B cell (primary cell): ENCODE data around the gene PATZ1. TPM values are rescaled to one million over a fixed set of nuclear protein-coding genes. Genes with fewer than 3 reads are reported as not detected.

ENCODE experiments used
- ATAC-seq: fragments of 200-7000 bp; cut with Tn5 transposase; one replicate; pipeline ENCODE4 v1.10.0; 2021; ENCODE audit warnings: low read depth, mild to moderate bottlenecking, moderate number of reproducible peaks, moderate library complexity
- CTCF ChIA-PET: fragments of 350-600 bp; sonication (Branson Sonifier 250); formaldehyde crosslinking; loops from one replicate; lab custom pipeline; 2021; ENCODE audit warnings: antibody characterized with exemption, inconsistent platforms; lab: Charles Lee
- POLR2A ChIA-PET: fragments of 350-600 bp; sonication (Branson Sonifier 250); formaldehyde crosslinking; loops from one replicate; lab custom pipeline; 2021; ENCODE audit warnings: antibody characterized with exemption; lab: Charles Lee
- DNase-seq: peaks from one replicate; pipeline ENCODE4 v3.0.0; 2013
- H2AFZ ChIP-seq: 2 replicates; pipeline ENCODE4 v1.6.1; 2012; ENCODE audit warnings: mild to moderate bottlenecking, low read depth, low read length; ENCODE audit not compliant: insufficient read depth, poor library complexity, severe bottlenecking
- H3K27ac ChIP-seq, 2 donors: 1 replicate in 1 of 2; 2 replicates in 1 of 2; pipeline ENCODE4 v1.5.1; 2012 to 2013; ENCODE audit warnings: low read length in 2 of 2, mild to moderate bottlenecking in 2 of 2, moderate library complexity in 1 of 2
- H3K27me3 ChIP-seq, 4 experiments: fragments of 200-600 bp in 1 of 4; sonication (generic) in 1 of 4; replicated peaks in 1 of 4; 1 replicate in 2 of 4; 2 replicates in 2 of 4; pipeline versions ENCODE4 v1.6.1 to v1.7.0; 2013 to 2016; ENCODE audit warnings: low read length in 3 of 4, mild to moderate bottlenecking in 2 of 4, mixed read lengths in 1 of 4, moderate library complexity in 1 of 4; ENCODE audit not compliant: insufficient read depth in 4 of 4, control insufficient read depth in 3 of 4; ENCODE audit errors: control extremely low read depth in 1 of 4
- H3K36me3 ChIP-seq, 2 experiments: replicated peaks in 1 of 2; 1 replicate in 1 of 2; 2 replicates in 1 of 2; pipeline versions ENCODE4 v1.6.1 to v1.7.1; 2013; ENCODE audit warnings: low read length in 1 of 2; ENCODE audit not compliant: insufficient read depth in 2 of 2, control insufficient read depth in 1 of 2; ENCODE audit errors: control extremely low read depth in 1 of 2, extremely low read depth in 1 of 2
- H3K4me1 ChIP-seq, 2 donors: fragments of 200-600 bp in 1 of 2; sonication (generic) in 1 of 2; 1 replicate in 1 of 2; 2 replicates in 1 of 2; pipeline versions ENCODE4 v1.5.1 to v1.6.1; 2013 to 2017; ENCODE audit warnings: low read length in 2 of 2; ENCODE audit not compliant: control insufficient read depth in 2 of 2, insufficient read depth in 2 of 2
- H3K4me2 ChIP-seq: replicated peaks from 2 replicates; pipeline ENCODE3; 2012; ENCODE audit warnings: mild to moderate bottlenecking, low read depth, low read length; ENCODE audit not compliant: poor library complexity, severe bottlenecking
- H3K4me3 ChIP-seq, 5 experiments: fragments of 200-600 bp in 1 of 5; sonication (generic) in 1 of 5; 1 replicate in 3 of 5; 2 replicates in 2 of 5; pipeline versions ENCODE4 v1.5.1 to v1.7.0; 2011 to 2016; ENCODE audit warnings: low read length in 4 of 5, mild to moderate bottlenecking in 4 of 5, low read depth in 2 of 5, control low read depth in 1 of 5, moderate library complexity in 1 of 5; ENCODE audit not compliant: insufficient read depth in 1 of 5; ENCODE audit errors: control extremely low read depth in 1 of 5, extremely low read depth in 1 of 5
- H3K79me2 ChIP-seq: fragments of 200-600 bp; sonication (generic); one replicate; pipeline ENCODE4 v1.6.0; 2016; ENCODE audit warnings: low read length; ENCODE audit not compliant: control insufficient read depth, insufficient read depth
- H3K9ac ChIP-seq: fragments of 200-600 bp; sonication (generic); 2 replicates; pipeline ENCODE4 v1.6.1; 2017; ENCODE audit warnings: mild to moderate bottlenecking, low read length, moderate library complexity
- H3K9me3 ChIP-seq, 3 donors: one replicate each; pipeline versions ENCODE4 v1.6.1 to v1.7.1; 2013; ENCODE audit warnings: low read length in 2 of 3; ENCODE audit not compliant: control insufficient read depth in 2 of 3, insufficient read depth in 1 of 3; ENCODE audit errors: control extremely low read depth in 1 of 3
- H4K20me1 ChIP-seq: 2 replicates; pipeline ENCODE4 v1.6.0; 2012; ENCODE audit warnings: mild to moderate bottlenecking, low read length; ENCODE audit not compliant: insufficient read depth, control insufficient read depth, poor library complexity, severe bottlenecking
- H3K27ac Mint-ChIP-seq: one replicate; pipeline ENCODE4 v1.8.0; 2021; ENCODE audit warnings: mixed read lengths
- H3K27me3 Mint-ChIP-seq: one replicate; pipeline ENCODE4 v1.8.0; 2021; ENCODE audit warnings: mixed read lengths
- H3K4me1 Mint-ChIP-seq: one replicate; pipeline ENCODE4 v1.8.0; 2021; ENCODE audit warnings: mixed read lengths
- H3K4me3 Mint-ChIP-seq: one replicate; pipeline ENCODE4 v1.8.0; 2021; ENCODE audit warnings: mixed read lengths
- H3K9me3 Mint-ChIP-seq: one replicate; pipeline ENCODE4 v1.8.0; 2022; ENCODE audit warnings: mixed read lengths; ENCODE audit not compliant: insufficient read depth
- CTCF ChIP-seq: fragments of 200-600 bp; IDR thresholded peaks from one replicate; pipeline ENCODE4 v1.8.0; 2022; ENCODE audit warnings: antibody characterized with exemption, mild to moderate bottlenecking
- EZH2 ChIP-seq: IDR thresholded peaks from 2 replicates; pipeline ENCODE4 v1.6.1; 2012; ENCODE audit warnings: borderline replicate concordance, low read depth, mild to moderate bottlenecking, moderate library complexity, low read length; ENCODE audit not compliant: insufficient read depth, poor library complexity, severe bottlenecking
- WGBS: methylation state at CpG from one replicate; pipeline ENCODE4 v1.1.5; 2013; ENCODE audit warnings: missing lambda C conversion rate; ENCODE audit not compliant: insufficient coverage; 5-methylcytosine and 5-hydroxymethylcytosine counted together
- intact Hi-C: fragments of 100-400 bp; cut with micrococcal nuclease; formaldehyde crosslinking; loops from one replicate; pipeline ENCODE4 v1.10.0; 2022
- polyA plus RNA-seq: library from polyadenylated mRNA; depleted of rRNA; stranded (reverse); fragments of >200 nt; gene quantifications from 2 replicates; pipeline ENCODE4 v1.2.3, GENCODE V29; 2012
- total RNA-seq, 2 donors: library from RNA; stranded (reverse); fragments of 120-200 nt in 1 of 2; gene quantifications; 1 replicate in 1 of 2; 2 replicates in 1 of 2; pipeline versions ENCODE4 v1.2.3 to v1.2.4, GENCODE V29; 2013 to 2022

Gene PATZ1
- total and polyA plus RNA-seq, 2 donors (not counting 1 experiment from before 2014, with no cell fraction given) = 35.1 to 47.4 TPM

DNA sequence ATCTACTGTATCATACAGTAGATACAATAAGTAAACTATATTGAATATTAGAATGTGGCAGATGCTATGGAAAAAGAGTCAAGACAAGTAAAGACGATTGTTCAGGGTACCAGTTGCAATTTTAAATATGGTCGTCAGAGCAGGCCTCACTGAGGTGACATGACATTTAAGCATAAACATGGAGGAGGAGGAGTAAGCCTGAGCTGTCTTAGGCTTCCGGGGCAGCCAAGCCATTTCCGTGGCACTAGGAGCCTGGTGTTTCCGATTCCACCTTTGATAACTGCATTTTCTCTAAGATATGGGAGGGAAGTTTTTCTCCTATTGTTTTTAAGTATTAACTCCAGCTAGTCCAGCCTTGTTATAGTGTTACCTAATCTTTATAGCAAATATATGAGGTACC lies 68.4 kb downstream of the PATZ1 start:
- no peak overlapping the region for H2AFZ ChIP-seq
- H3K4me2 ChIP-seq = no peak overlapping the region
- DNase-seq = no peak
- H3K27me3 Mint-ChIP-seq = no peaks in the 10 kb centered on the region
- H3K27me3 ChIP-seq = no peaks in the 10 kb centered on the region
- H4K20me1 ChIP-seq = peaks cover 9% of the 10 kb centered on the region
- H3K36me3 ChIP-seq = peaks cover 0 to 55% of the 10 kb centered on the region in 2 experiments
- no peaks in the 10 kb centered on the region for H3K9me3 Mint-ChIP-seq
- no peak overlapping the region for H3K9ac ChIP-seq
- intact Hi-C loops = no loop called here
- ChIA-PET POLR2A (no interaction called here), CTCF (interaction anchor here (0.7 to 2.1 kb wide), 2 partner anchors 36 to 1639 kb away, joined by 6 to 14 read pairs; no protein-coding TSS in a partner anchor)
- TF ChIP-seq CTCF (no peak), EZH2 (no peak)
- H3K27ac ChIP-seq = no peak overlapping the region
- H3K4me3 Mint-ChIP-seq = no peak overlapping the region
- H3K4me3 ChIP-seq = no peak overlapping the region
- H3K9me3 ChIP-seq = no peaks in the 10 kb centered on the region
- H3K4me1 Mint-ChIP-seq = peaks cover 1% of the 10 kb centered on the region
- WGBS = 79% methylated on average over 2 of the region's 5 CpGs
- peak overlapping the region; percentile 50 for H3K27ac Mint-ChIP-seq
- peaks cover 4% of the 10 kb centered on the region for H3K79me2 ChIP-seq
- peaks cover 0 to under 1% of the 10 kb centered on the region in 2 donors for H3K4me1 ChIP-seq
- ATAC-seq = no peak

DNA sequence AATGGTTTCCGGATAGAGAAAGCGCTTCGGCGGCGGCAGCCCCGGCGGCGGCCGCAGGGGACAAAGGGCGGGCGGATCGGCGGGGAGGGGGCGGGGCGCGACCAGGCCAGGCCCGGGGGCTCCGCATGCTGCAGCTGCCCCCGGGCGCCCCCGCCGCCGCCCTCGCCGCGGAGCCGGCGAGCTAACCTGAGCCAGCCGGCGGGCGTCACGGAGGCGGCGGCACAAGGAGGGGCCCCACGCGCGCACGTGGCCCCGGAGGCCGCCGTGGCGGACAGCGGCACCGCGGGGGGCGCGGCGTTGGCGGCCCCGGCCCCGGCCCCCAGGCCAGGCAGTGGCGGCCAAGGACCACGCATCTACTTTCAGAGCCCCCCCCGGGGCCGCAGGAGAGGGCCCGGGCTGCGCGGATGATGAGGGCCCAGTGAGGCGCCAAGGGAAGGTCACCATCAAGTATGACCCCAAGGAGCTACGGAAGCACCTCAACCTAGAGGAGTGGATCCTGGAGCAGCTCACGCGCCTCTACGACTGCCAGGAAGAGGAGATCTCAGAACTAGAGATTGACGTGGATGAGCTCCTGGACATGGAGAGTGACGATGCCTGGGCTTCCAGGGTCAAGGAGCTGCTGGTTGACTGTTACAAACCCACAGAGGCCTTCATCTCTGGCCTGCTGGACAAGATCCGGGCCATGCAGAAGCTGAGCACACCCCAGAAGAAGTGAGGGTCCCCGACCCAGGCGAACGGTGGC lies 69.5 kb downstream of the PATZ1 start:
- ChIA-PET CTCF (interaction anchor here (0.6 to 2.1 kb wide), 2 partner anchors 37 to 65 kb away, joined by 3 to 14 read pairs; no protein-coding TSS in a partner anchor), POLR2A (interaction anchor here (0.5 kb wide), 1 partner anchor 1723 kb away, joined by 3 read pairs; the partner anchor contains the start of gene THOC5)
- Histone ChIP-seq H3K4me2 (no peak overlapping the region), H3K9ac (no peak overlapping the region), H3K4me3 (no peak overlapping the region), H4K20me1 (peaks cover 9% of the 10 kb centered on the region), H3K36me3 (peaks cover 0 to 45% of the 10 kb centered on the region in 2 experiments), H3K27ac (no peak overlapping the region), H2AFZ (no peak overlapping the region), H3K9me3 (no peaks in the 10 kb centered on the region), H3K4me1 (peaks cover 0 to 3% of the 10 kb centered on the region in 2 donors), H3K27me3 (no peaks in the 10 kb centered on the region), H3K79me2 (peaks cover 4% of the 10 kb centered on the region)
- Mint-ChIP-seq H3K9me3 (no peaks in the 10 kb centered on the region), H3K4me1 (no peaks in the 10 kb centered on the region), H3K27ac (no peak overlapping the region), H3K4me3 (no peak overlapping the region), H3K27me3 (no peaks in the 10 kb centered on the region)
- 96% methylated on average over 64 of the region's 69 CpGs for WGBS
- DNase-seq (no peak), ATAC-seq (no peak)
- TF ChIP-seq CTCF = no peak
- no peak for TF ChIP-seq EZH2
- intact Hi-C loops = no loop called here
